Ovary (tissue), 3 donors: Measurements from ENCODE around the gene NINJ1.

Experiments used
- CTCF ChIP-seq, 3 donors: fragments of 450-650 bp in 2 of 3; fragments of 200-600 bp in 1 of 3; IDR thresholded peaks; one replicate each; pipeline versions ENCODE4 v1.5.1 to v1.8.0; 2016 to 2022; ENCODE audit warnings: antibody characterized with exemption in 3 of 3, mild to moderate bottlenecking in 1 of 3
- POLR2A ChIP-seq: fragments of 450-650 bp; IDR thresholded peaks from one replicate; pipeline ENCODE4 v1.6.1; 2017; ENCODE audit warnings: antibody characterized with exemption, mild to moderate bottlenecking, moderate library complexity
- donor health status: DM: no; HTN: no; CAD: no.

- TF ChIP-seq POLR2A (no peak), CTCF (IDR thresholded peaks at IDR 0.05) (no peak)
These were observed 5.5 kb upstream of the NINJ1 start for GRCh38 chr9:93139365-93140182.
